GM19240 (cell line): ENCODE data around the gene MCEMP1.
A peak's percentile ranks its signal among the peaks of the same experiment; 100 is the strongest.
"Not testable (repeated sequence)": the region's sequence is repeated elsewhere in the genome, so short reads cannot be mapped to it uniquely, and the experiment has no call there.

Source experiments
- DNase-seq: peaks from one replicate; pipeline ENCODE4 v3.0.0; 2011; ENCODE audit warnings: low spot score; ENCODE audit not compliant: insufficient read length

MCEMP1 gene

GRCh38 chr19:7643629-7644549, 33.0 kb upstream of the MCEMP1 start:
- DNase-seq: not testable (repeated sequence)

- no peak for DNase-seq
These were observed 32.4 kb upstream of the MCEMP1 start for GRCh38 chr19:7644550-7644877.

- no peak for DNase-seq
These were observed 31.7 kb upstream of the MCEMP1 start for GRCh38 chr19:7645163-7645562.

- no peak for DNase-seq
These were observed 31.0 kb upstream of the MCEMP1 start for GRCh38 chr19:7645656-7646425.

- no peak for DNase-seq
These were observed 30.5 kb upstream of the MCEMP1 start for GRCh38 chr19:7646426-7646700.

GRCh38 chr19:7647156-7647555, 29.7 kb upstream of the MCEMP1 start:
- DNase-seq: no peak

GRCh38 chr19:7648265-7649014, 28.4 kb upstream of the MCEMP1 start:
- no peak for DNase-seq

GRCh38 chr19:7650148-7650547, 26.7 kb upstream of the MCEMP1 start:
- DNase-seq: no peak

- DNase-seq: peak; percentile 87
These were observed 24.7 kb upstream of the MCEMP1 start for GRCh38 chr19:7652061-7652641.

- no peak for DNase-seq
These were observed 22.5 kb upstream of the MCEMP1 start for GRCh38 chr19:7654401-7654800.

GRCh38 chr19:7655581-7655980, 21.3 kb upstream of the MCEMP1 start:
- DNase-seq: no peak

- no peak for DNase-seq
These were observed 19.6 kb upstream of the MCEMP1 start for GRCh38 chr19:7657131-7657751.

- peak; percentile 95 for DNase-seq
These were observed 18.6 kb upstream of the MCEMP1 start for GRCh38 chr19:7658219-7658686.

GRCh38 chr19:7661744-7662538, 14.9 kb upstream of the MCEMP1 start:
- no peak for DNase-seq

- DNase-seq: no peak
These were observed 14.2 kb upstream of the MCEMP1 start for GRCh38 chr19:7662657-7663056.

GRCh38 chr19:7663706-7664105, 13.2 kb upstream of the MCEMP1 start:
- DNase-seq: no peak

- no peak for DNase-seq
These were observed 11.8 kb upstream of the MCEMP1 start for GRCh38 chr19:7665076-7665475.

GRCh38 chr19:7668842-7669241, 8.0 kb upstream of the MCEMP1 start, which contains the start of gene RETN:
Gene RETN (plus strand): TSS chr19:7669049. CDS start chr19:7669327, 278 bp downstream.
- no peak for DNase-seq

GRCh38 chr19:7669641-7670040, 7.2 kb upstream of the MCEMP1 start:
- no peak for DNase-seq

- DNase-seq: no peak
These were observed 6.6 kb upstream of the MCEMP1 start for GRCh38 chr19:7670150-7670783.
